ENCODE measurements around the gene ELK3. TPM values are rescaled to one million over a fixed set of nuclear protein-coding genes. Genes with fewer than 3 reads are reported as not detected.

ELK3 gene
- polyA plus RNA-seq, 1 experiment: 20.9 TPM

- no peak for TF ChIP-seq CTCF (IDR thresholded peaks at IDR 0.05; ENCODE audit: insufficient read depth, low read depth, low read length)
- POLR2A ChIA-PET: no interaction called here
Measured at GRCh38 chr12:96194576-96194889, 358 bp downstream of the ELK3 start.

GRCh38 chr12:96194971-96195844 lies 1.0 kb downstream of the ELK3 start:
- H3K36me3 ChIP-seq (ENCODE audit: control insufficient read depth, insufficient read depth, low read length): no peaks in the 10 kb centered on the region
- peak overlapping the region; percentile 76 for H3K4me3 ChIP-seq (ENCODE audit: low read depth, low read length)
- no peak for DNase-seq (ENCODE audit: low read depth)
- no peak for TF ChIP-seq CTCF (IDR thresholded peaks at IDR 0.05; ENCODE audit: insufficient read depth, low read depth, low read length)
- ChIA-PET POLR2A (no interaction called here), CTCF (interaction anchor here (0.7 to 1.4 kb wide), 2 partner anchors 20 to 1866 kb away, joined by 4 read pairs; no protein-coding TSS in a partner anchor)
- no peaks in the 10 kb centered on the region for H3K27me3 ChIP-seq (ENCODE audit: control insufficient read depth, insufficient read depth, low read length)

More at GRCh38 chr12:96194576-96194889, 358 bp downstream of the ELK3 start:
- CTCF ChIA-PET: interaction anchor here (1.4 kb wide), 1 partner anchor 21 kb away, joined by 4 read pairs; no protein-coding TSS in a partner anchor
- no peaks in the 10 kb centered on the region for H3K36me3 ChIP-seq (ENCODE audit: control insufficient read depth, insufficient read depth, low read length)
- peak overlapping the region; percentile 76 for H3K4me3 ChIP-seq (ENCODE audit: low read depth, low read length)
- no peaks in the 10 kb centered on the region for H3K27me3 ChIP-seq (ENCODE audit: control insufficient read depth, insufficient read depth, low read length)
- no peak for DNase-seq (ENCODE audit: low read depth)

GRCh38 chr12:96195845-96196451 lies 1.8 kb downstream of the ELK3 start:
- Histone ChIP-seq H3K27me3 (ENCODE audit: control insufficient read depth, insufficient read depth, low read length) (no peaks in the 10 kb centered on the region), H3K4me3 (ENCODE audit: low read depth, low read length) (peak overlapping the region; percentile 76), H3K36me3 (ENCODE audit: control insufficient read depth, insufficient read depth, low read length) (no peaks in the 10 kb centered on the region)
- ChIA-PET POLR2A (no interaction called here), CTCF (interaction anchor here (0.7 to 1.0 kb wide), 2 partner anchors 20 to 1866 kb away, joined by 3 to 4 read pairs; no protein-coding TSS in a partner anchor)
- no peak for DNase-seq (ENCODE audit: low read depth)
- TF ChIP-seq CTCF (IDR thresholded peaks at IDR 0.05; ENCODE audit: insufficient read depth, low read depth, low read length): no peak

- H3K4me3 ChIP-seq (ENCODE audit: low read depth, low read length): peak overlapping the region; percentile 76
- H3K27me3 ChIP-seq (ENCODE audit: control insufficient read depth, insufficient read depth, low read length): no peaks in the 10 kb centered on the region
- no peak for TF ChIP-seq CTCF (IDR thresholded peaks at IDR 0.05; ENCODE audit: insufficient read depth, low read depth, low read length)
- DNase-seq (ENCODE audit: low read depth): no peak
- no peaks in the 10 kb centered on the region for H3K36me3 ChIP-seq (ENCODE audit: control insufficient read depth, insufficient read depth, low read length)
- CTCF ChIA-PET: interaction anchor here (0.6 to 1.0 kb wide), 2 partner anchors 19 to 120 kb away, joined by 3 to 5 read pairs; no protein-coding TSS in a partner anchor
- POLR2A ChIA-PET: no interaction called here
Measured at GRCh38 chr12:96196781-96197180, 2.6 kb downstream of the ELK3 start.

GRCh38 chr12:96197503-96198272 lies 3.5 kb downstream of the ELK3 start:
- POLR2A ChIA-PET: no interaction called here
- Histone ChIP-seq H3K36me3 (ENCODE audit: control insufficient read depth, insufficient read depth, low read length) (no peaks in the 10 kb centered on the region), H3K4me3 (ENCODE audit: low read depth, low read length) (no peak overlapping the region), H3K27me3 (ENCODE audit: control insufficient read depth, insufficient read depth, low read length) (no peaks in the 10 kb centered on the region)
- DNase-seq (ENCODE audit: low read depth): peak; percentile 92
- CTCF ChIA-PET: no interaction called here
- TF ChIP-seq CTCF (IDR thresholded peaks at IDR 0.05; ENCODE audit: insufficient read depth, low read depth, low read length): no peak

Measured in BJ (cell line).